Liver (tissue), 9 donors: Measurements from ENCODE around the gene NPRL2. TPM values are rescaled to one million over a fixed set of nuclear protein-coding genes. Genes with fewer than 3 reads are reported as not detected.

Source experiments
- DNase-seq: peaks from one replicate; pipeline ENCODE4 v3.0.0-alpha.2; 2017; ENCODE audit warnings: low spot score
- H3K27ac ChIP-seq, 2 donors: one replicate each; pipeline ENCODE4 v1.7.0; 2013; ENCODE audit warnings: inconsistent platforms in 2 of 2, low read length in 2 of 2, control low read depth in 1 of 2, low read depth in 1 of 2, mild to moderate bottlenecking in 1 of 2
- H3K27me3 ChIP-seq, 4 donors: one replicate each; pipeline versions ENCODE4 v1.6.1 to v1.7.0; 2013; ENCODE audit warnings: low read length in 3 of 4, inconsistent platforms in 1 of 4, mild to moderate bottlenecking in 1 of 4, moderate library complexity in 1 of 4; ENCODE audit not compliant: control insufficient read depth in 4 of 4, insufficient read depth in 4 of 4
- H3K36me3 ChIP-seq, 4 donors: one replicate each; pipeline versions ENCODE4 v1.6.1 to v1.7.0; 2013; ENCODE audit warnings: low read length in 3 of 4, mild to moderate bottlenecking in 3 of 4, low read depth in 1 of 4, moderate library complexity in 1 of 4; ENCODE audit not compliant: control insufficient read depth in 4 of 4, insufficient read depth in 3 of 4
- H3K4me1 ChIP-seq, 4 donors: one replicate each; pipeline versions ENCODE4 v1.6.1 to v1.7.0; 2013; ENCODE audit warnings: low read length in 3 of 4, mild to moderate bottlenecking in 3 of 4, moderate library complexity in 1 of 4; ENCODE audit not compliant: control insufficient read depth in 4 of 4, insufficient read depth in 4 of 4
- H3K4me3 ChIP-seq, 3 donors: one replicate each; pipeline versions ENCODE4 v1.6.1 to v1.7.0; 2013; ENCODE audit warnings: low read length in 3 of 3, control low read depth in 1 of 3, low read depth in 1 of 3, mild to moderate bottlenecking in 1 of 3
- H3K9ac ChIP-seq, 2 donors: one replicate each; pipeline ENCODE4 v1.7.0; 2013; ENCODE audit warnings: low read length in 2 of 2, mild to moderate bottlenecking in 2 of 2, moderate library complexity in 2 of 2, control low read depth in 1 of 2, low read depth in 1 of 2
- H3K9me3 ChIP-seq, 4 donors: one replicate each; pipeline versions ENCODE4 v1.6.1 to v1.7.0; 2013; ENCODE audit warnings: low read length in 3 of 4; ENCODE audit not compliant: control insufficient read depth in 4 of 4
- EGR1 ChIP-seq, 2 donors: IDR thresholded peaks; 2 replicates each; pipeline ENCODE4 v1.6.1; 2016 to 2018; ENCODE audit warnings: antibody characterized with exemption in 2 of 2, low read depth in 2 of 2
- FOXA2 ChIP-seq: IDR thresholded peaks from 2 replicates; pipeline ENCODE4 v1.6.1; 2016; ENCODE audit warnings: antibody characterized with exemption
- GABPA ChIP-seq, 2 donors: IDR thresholded peaks in 1 of 2; conservative IDR thresholded peaks in 1 of 2; 2 replicates each; pipeline ENCODE4 v1.6.1; 2016; ENCODE audit warnings: antibody characterized with exemption in 2 of 2, mild to moderate bottlenecking in 1 of 2, moderate library complexity in 1 of 2
- HNF4A ChIP-seq, 2 donors: conservative IDR thresholded peaks; 2 replicates each; pipeline ENCODE4 v1.6.1; 2016; ENCODE audit warnings: antibody characterized with exemption in 2 of 2, mild to moderate bottlenecking in 2 of 2
- HNF4G ChIP-seq: IDR thresholded peaks from 2 replicates; pipeline ENCODE4 v1.6.1; 2016; ENCODE audit warnings: antibody characterized with exemption
- JUND ChIP-seq, 2 donors: IDR thresholded peaks; 2 replicates each; pipeline ENCODE4 v1.6.1; 2016; ENCODE audit warnings: antibody characterized with exemption in 2 of 2
- NR2F2 ChIP-seq: IDR thresholded peaks from 2 replicates; pipeline ENCODE4 v1.6.1; 2016; ENCODE audit warnings: antibody characterized with exemption
- RAD21 ChIP-seq, 2 donors: IDR thresholded peaks; 2 replicates each; pipeline ENCODE4 v1.6.1; 2016; ENCODE audit warnings: antibody characterized with exemption in 2 of 2, mild to moderate bottlenecking in 2 of 2
- RXRA ChIP-seq, 2 donors: IDR thresholded peaks; 2 replicates each; pipeline ENCODE4 v1.6.1; 2017 to 2018; ENCODE audit warnings: antibody characterized with exemption in 2 of 2, mild to moderate bottlenecking in 1 of 2
- SP1 ChIP-seq: IDR thresholded peaks from 2 replicates; pipeline ENCODE4 v1.6.1; 2018; ENCODE audit warnings: antibody characterized with exemption, mild to moderate bottlenecking
- YY1 ChIP-seq: IDR thresholded peaks from 2 replicates; pipeline ENCODE4 v1.6.1; 2016; ENCODE audit warnings: antibody characterized with exemption, mild to moderate bottlenecking
- WGBS: extraction: QIAGEN DNeasy Blood & Tissue Kit; methylation state at CpG from one replicate; pipeline ENCODE4 v1.1.7; 2013; 5-methylcytosine and 5-hydroxymethylcytosine counted together
- polyA plus RNA-seq, 2 donors: library from polyadenylated mRNA; stranded (reverse) in 1 of 2; unstranded in 1 of 2; fragments of 200-250 nt in 1 of 2; fragments of >200 nt in 1 of 2; fragmentation: Nextera tagmentation in 1 of 2; extraction: Ambion mirVana in 1 of 2; gene quantifications; one replicate each; pipeline versions ENCODE4 v1.2.1 to v1.2.3, GENCODE V29; 2013 to 2015
- total RNA-seq, 2 donors: library from RNA; depleted of rRNA; stranded (reverse); fragments of >200 nt; gene quantifications; one replicate each; pipeline ENCODE4 v1.2.3, GENCODE V29; 2014
- TF ChIP-seq, protein P1 (sequence below): IDR thresholded peaks from 2 replicates; pipeline ENCODE4 v1.6.1; 2016; ENCODE audit warnings: antibody characterized with exemption
- TF ChIP-seq, protein P2 (sequence below): IDR thresholded peaks from 2 replicates; pipeline ENCODE4 v1.6.1; 2016; ENCODE audit warnings: antibody characterized with exemption
- TF ChIP-seq, protein P3 (sequence below): fragments of 150-350 bp; IDR thresholded peaks from 2 replicates; pipeline ENCODE4 v1.5.1; 2017; ENCODE audit warnings: improper control_type of control experiment, low read depth, low read length; ENCODE audit not compliant: missing input control
- donor health status: healthy.
- donor health status: healthy.
- donor health status: healthy.
- donor health status: healthy.
- donor health status: healthy.

Gene NPRL2
- total and polyA plus RNA-seq, 4 donors, result 11.3 to 17.3 (median 14.0) TPM

DNA sequence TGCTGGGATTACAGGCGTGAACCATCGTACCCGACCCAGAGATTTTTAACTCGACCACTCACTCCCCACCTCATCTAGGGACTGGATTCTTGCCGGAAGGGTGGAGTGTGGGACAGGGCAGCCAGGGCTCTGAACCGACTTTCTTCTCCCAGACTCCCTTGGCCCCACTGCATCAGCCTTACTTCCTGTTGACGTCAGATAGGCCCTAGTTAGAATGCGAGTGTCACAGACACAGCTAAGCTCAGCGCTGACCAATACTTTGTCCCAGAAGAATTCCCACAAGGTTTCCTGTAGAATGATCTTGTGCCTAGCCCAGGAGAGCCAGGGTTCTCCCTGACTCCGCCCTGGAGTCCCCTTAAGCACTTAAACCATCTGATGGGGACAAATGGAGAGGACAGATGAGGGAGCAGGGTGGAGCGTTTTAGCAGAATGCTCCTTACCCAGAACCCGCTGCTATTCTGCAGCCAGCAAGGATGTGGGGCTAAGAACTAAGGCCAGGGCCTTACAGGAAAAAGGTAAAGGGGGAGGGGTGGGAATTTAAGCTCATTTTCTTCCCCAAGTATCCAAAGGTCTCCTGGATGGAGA is 16.7 kb downstream of the NPRL2 start:
- peaks cover 6 to 40% (median 22%) of the 10 kb centered on the region in 4 donors for H3K4me1 ChIP-seq
- no peak for DNase-seq
- H3K9ac ChIP-seq, result peak overlapping the region in 1 of 2 donors; percentile 24

DNA sequence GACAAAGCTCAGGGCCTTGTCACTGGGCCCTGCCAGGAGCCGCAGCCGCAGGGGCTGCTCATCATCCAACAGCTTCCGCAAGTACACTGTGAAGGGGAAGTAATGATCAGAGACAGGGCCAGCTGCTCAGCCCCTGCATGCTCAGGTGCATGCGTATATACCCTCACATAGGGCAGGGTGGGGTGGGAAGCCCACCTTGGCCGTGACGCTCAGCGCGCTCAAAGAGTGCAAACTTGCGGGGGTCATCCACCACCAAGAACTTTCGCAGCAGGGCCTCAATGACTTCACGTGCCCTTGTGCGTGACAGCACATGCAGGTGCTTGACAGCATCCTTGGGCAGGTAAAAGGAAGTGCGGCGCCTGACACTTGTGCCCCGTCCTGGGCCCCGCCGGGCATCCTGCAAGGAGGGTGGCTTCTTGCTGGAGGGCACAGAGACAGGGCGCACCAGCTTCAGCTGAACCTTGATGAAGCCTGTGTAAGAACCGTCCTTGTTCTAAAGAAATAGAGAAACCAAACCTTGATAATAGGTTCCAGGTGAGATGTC is 19.1 kb downstream of the NPRL2 start:
- no peak overlapping the region for H3K9ac ChIP-seq
- no peaks in the 10 kb centered on the region for H3K9me3 ChIP-seq
- WGBS, result 96% methylated on average over 19 of the region's 19 CpGs
- TF ChIP-seq GABPA (IDR thresholded peaks at IDR 0.05 in 1 of 2, conservative IDR thresholded peaks at IDR 0.05 in 1 of 2) (no peak), RXRA (IDR thresholded peaks at IDR 0.05) (no peak), JUND (IDR thresholded peaks at IDR 0.05) (no peak), HNF4G (no peak), RAD21 (IDR thresholded peaks at IDR 0.05) (no peak), FOXA2 (no peak), YY1 (no peak), EGR1 (IDR thresholded peaks at IDR 0.05; ENCODE audit: low read depth in 2 of 2) (no peak), NR2F2 (no peak)
- TF ChIP-seq, protein P1, sequence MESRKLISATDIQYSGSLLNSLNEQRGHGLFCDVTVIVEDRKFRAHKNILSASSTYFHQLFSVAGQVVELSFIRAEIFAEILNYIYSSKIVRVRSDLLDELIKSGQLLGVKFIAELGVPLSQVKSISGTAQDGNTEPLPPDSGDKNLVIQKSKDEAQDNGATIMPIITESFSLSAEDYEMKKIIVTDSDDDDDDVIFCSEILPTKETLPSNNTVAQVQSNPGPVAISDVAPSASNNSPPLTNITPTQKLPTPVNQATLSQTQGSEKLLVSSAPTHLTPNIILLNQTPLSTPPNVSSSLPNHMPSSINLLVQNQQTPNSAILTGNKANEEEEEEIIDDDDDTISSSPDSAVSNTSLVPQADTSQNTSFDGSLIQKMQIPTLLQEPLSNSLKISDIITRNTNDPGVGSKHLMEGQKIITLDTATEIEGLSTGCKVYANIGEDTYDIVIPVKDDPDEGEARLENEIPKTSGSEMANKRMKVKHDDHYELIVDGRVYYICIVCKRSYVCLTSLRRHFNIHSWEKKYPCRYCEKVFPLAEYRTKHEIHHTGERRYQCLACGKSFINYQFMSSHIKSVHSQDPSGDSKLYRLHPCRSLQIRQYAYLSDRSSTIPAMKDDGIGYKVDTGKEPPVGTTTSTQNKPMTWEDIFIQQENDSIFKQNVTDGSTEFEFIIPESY, result no peak
- TF ChIP-seq, protein P2, sequence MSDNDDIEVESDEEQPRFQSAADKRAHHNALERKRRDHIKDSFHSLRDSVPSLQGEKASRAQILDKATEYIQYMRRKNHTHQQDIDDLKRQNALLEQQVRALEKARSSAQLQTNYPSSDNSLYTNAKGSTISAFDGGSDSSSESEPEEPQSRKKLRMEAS, result no peak
- peaks cover 4 to 30% (median 16%) of the 10 kb centered on the region in 4 donors for H3K36me3 ChIP-seq
- no peak overlapping the region for H3K4me3 ChIP-seq
- H3K27me3 ChIP-seq, result no peaks in the 10 kb centered on the region
- no peak overlapping the region for H3K27ac ChIP-seq
- peaks cover 9 to 49% (median 31%) of the 10 kb centered on the region in 4 donors for H3K4me1 ChIP-seq
- no peak for DNase-seq

More for the DNA sequence above, 16.7 kb downstream of the NPRL2 start:
- Histone ChIP-seq H3K27me3 (no peaks in the 10 kb centered on the region), H3K36me3 (peaks cover 4 to 30% (median 16%) of the 10 kb centered on the region in 4 donors), H3K4me3 (no peak overlapping the region), H3K9me3 (no peaks in the 10 kb centered on the region), H3K27ac (peak overlapping the region; percentile 40 to 56)
- no peak for TF ChIP-seq EGR1 (IDR thresholded peaks at IDR 0.05; ENCODE audit: low read depth in 2 of 2)
- no peak for TF ChIP-seq HNF4A (conservative IDR thresholded peaks at IDR 0.05)
- TF ChIP-seq JUND (IDR thresholded peaks at IDR 0.05), result peak in 1 of 2 donors; percentile 52
- TF ChIP-seq FOXA2, result no peak
- TF ChIP-seq, protein P3, sequence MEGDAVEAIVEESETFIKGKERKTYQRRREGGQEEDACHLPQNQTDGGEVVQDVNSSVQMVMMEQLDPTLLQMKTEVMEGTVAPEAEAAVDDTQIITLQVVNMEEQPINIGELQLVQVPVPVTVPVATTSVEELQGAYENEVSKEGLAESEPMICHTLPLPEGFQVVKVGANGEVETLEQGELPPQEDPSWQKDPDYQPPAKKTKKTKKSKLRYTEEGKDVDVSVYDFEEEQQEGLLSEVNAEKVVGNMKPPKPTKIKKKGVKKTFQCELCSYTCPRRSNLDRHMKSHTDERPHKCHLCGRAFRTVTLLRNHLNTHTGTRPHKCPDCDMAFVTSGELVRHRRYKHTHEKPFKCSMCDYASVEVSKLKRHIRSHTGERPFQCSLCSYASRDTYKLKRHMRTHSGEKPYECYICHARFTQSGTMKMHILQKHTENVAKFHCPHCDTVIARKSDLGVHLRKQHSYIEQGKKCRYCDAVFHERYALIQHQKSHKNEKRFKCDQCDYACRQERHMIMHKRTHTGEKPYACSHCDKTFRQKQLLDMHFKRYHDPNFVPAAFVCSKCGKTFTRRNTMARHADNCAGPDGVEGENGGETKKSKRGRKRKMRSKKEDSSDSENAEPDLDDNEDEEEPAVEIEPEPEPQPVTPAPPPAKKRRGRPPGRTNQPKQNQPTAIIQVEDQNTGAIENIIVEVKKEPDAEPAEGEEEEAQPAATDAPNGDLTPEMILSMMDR, result no peak
- TF ChIP-seq NR2F2, result peak; percentile 65
- TF ChIP-seq SP1, result peak; percentile 46
- TF ChIP-seq, protein P2, result no peak
- no peak for TF ChIP-seq YY1
- no peak for TF ChIP-seq RAD21 (IDR thresholded peaks at IDR 0.05)
- 77% methylated on average over 12 of the region's 12 CpGs for WGBS
